Measurements from ENCODE around the gene FPR1.

Gene FPR1, protein sequence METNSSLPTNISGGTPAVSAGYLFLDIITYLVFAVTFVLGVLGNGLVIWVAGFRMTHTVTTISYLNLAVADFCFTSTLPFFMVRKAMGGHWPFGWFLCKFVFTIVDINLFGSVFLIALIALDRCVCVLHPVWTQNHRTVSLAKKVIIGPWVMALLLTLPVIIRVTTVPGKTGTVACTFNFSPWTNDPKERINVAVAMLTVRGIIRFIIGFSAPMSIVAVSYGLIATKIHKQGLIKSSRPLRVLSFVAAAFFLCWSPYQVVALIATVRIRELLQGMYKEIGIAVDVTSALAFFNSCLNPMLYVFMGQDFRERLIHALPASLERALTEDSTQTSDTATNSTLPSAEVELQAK

DNA sequence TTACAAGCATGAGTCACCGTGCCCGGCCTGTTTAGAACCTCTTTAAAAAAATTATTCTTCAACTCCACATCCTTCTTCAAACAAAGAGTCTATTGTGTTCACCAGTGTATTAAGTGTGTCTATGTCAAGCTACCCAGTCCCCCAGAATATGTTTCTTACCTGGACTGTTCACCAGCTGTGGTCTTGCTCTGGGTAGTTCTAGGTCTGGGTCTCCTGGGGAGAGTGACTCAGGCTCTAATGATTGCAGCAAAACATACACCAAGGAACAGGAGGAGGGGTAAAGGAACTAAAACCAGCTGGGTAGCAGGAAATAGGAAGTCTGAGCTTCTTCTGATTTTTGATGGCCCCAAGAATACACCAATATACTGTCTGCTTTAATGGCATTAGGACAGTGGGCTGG, at the start of gene FPR1:
Gene FPR1, minus strand, starts transcription at position 224 of the 400 bp plus-strand sequence. CDS start 4,884 bp downstream, outside the sequence.
- DNase-seq, result no peak

DNA sequence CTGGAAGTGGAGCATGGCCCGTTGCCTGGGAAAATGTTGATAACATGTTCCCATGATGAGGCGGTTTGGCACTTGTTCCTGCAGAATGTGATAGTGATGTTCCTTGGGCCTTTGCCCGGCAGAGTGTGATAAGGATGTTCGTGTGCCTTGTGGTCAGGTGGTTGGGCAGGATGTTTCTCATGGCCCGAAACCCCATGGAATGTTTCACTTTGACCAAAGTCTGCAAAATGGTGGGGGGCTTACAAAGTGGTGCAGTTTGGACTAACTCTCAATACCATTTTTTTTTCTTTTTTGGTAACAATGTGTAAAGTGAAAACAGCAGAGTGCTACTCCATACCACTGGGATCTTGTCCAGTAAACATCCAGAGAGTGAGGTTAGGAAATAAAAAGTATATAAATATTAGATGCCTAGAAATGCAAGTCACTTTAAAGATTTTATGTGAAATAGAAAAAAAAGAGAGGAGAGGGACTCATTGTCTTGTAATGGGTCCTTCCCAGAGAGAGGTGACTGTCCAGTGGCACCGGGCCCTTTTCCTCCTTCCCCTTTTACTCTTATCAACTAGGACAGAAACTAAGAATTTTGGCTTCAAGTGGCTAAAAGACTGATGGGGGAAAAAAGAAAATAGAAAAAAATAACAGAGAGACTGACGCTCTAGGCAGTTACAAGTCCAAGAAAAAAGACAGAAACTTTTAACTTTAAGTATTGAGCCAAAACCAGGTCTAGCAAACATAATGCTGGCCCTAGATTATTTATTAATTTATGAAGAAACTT, 49.0 kb upstream of the FPR1 start:
- no peak for DNase-seq

DNA sequence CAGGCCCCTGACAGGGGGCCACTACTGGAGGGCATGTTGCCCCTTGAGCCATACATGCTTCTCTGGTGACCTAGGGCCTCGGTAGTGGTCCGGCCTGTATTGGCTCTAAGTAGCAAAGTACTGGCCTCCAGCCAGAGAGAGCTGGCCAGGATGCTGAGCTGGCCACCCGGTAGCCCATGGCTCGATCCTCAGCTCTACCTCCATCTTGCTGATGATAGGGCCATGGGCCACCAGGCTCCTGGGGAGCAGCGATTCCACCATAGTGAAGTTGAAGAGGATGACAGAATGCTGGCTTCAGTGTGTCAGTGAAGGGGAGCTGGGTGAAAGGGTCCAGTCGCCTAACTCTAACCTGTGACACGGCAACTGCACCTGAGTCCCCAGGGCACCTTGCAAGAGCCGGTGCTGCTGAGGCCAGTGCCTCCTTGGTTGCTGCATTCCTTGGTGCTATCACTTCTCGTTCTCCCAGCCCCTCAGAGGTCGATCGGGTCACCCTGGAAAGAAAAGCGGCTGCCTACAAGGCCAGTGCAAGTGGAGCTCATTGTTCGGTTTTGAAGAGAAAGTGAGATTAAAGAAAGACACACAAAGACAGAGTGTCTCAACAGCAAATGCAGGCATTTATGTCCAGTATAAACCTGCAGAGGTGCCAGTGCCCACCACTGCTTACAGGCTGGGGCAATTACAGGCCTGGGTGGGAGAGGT, 48.2 kb upstream of the FPR1 start:
- no peak for DNase-seq

DNA sequence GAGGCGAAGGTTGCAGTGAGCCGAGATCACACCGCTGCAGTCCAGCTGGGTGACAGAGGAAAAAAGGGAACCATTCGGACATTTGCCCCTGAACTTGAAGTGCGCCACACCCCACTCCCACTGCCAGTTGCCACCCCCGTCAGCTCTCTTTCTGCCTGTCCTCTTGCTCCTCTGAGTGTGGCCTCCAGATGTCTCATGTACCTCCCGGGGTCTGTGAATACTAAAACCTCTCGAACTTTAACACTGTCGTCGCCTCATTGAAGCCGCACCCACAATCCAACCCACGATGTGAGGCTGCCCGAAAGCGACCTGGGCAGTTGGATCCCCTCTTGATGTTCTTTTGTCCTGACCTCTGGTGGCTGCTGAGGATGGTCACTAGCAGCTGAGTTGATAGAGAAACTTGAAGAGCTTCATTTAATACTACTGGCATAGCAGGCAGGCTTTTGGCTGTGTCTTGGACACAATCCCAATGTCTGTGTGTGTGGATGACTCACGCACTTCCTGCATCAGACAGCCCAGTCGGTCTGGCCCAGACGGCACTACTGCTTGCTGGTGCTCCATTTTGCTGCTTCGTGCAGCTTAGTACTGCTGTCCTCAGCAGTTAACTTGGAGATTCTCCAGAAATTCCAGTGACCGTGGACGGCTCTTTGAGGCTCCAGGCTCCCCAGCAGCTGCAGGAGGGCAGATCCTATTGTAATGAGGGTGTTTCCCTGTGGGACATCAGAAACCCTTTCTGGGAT, 47.5 kb upstream of the FPR1 start:
- no peak for DNase-seq

DNA sequence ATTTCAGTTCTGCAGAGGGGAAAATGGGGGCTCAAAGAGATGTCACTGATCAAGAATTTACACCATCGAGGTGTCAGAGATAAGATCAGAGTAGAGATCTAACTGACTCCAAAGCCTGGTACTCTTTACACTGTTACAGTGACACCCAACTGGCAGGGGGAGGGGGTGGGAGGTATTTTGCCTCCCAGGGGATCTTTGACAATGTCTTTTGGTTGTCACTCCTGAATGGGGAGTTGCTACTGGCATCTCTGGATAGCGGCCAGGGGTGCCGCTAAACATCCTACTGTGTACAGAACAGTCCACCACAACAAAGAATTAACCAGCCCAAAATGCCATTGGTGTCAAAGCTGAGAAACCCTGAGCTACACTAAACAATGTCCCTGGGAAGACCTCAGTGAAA, 46.4 kb upstream of the FPR1 start:
- no peak for DNase-seq

DNA sequence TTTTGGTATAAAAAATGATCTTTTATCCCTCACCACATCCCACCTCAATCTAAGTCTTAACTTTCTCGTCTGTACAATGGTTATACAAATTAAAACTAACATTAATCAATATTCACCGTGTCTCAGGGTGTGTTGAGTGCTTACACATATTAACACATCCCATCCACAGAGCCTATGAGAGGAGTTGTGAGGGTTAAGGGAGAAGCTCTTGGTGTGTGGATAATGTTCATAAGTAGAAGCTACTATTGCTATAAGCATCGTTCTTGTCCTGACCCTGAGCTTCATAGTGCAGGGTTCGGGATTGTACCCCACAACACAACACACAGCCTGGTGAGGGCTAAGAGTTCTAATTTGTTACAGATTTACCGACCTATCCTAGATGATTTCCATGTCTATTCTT, 45.8 kb upstream of the FPR1 start:
- no peak for DNase-seq

DNA sequence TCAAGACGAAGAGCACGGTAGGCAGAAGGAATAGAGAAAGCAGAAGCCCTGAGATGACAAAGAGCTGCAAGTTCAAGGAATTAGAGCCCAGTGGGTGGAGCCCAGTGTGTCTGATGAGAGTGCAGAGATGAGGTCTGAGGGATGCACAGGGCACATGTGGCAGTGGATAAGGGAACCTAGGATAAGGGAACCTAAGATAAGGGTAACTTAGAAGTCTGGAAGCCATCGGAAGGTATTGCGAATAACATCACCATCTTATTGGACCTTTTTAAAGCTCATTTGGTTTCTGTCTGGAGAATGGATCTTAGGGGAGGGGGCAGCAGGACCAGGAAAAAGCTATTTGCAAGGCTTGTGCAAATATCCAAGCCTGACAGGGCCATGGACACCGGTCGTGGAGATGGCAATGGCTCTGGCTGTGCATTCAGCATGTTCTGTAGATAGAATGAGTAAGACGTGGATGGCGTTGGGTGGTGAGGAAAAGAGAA, 44.6 kb upstream of the FPR1 start:
- no peak for DNase-seq

DNA sequence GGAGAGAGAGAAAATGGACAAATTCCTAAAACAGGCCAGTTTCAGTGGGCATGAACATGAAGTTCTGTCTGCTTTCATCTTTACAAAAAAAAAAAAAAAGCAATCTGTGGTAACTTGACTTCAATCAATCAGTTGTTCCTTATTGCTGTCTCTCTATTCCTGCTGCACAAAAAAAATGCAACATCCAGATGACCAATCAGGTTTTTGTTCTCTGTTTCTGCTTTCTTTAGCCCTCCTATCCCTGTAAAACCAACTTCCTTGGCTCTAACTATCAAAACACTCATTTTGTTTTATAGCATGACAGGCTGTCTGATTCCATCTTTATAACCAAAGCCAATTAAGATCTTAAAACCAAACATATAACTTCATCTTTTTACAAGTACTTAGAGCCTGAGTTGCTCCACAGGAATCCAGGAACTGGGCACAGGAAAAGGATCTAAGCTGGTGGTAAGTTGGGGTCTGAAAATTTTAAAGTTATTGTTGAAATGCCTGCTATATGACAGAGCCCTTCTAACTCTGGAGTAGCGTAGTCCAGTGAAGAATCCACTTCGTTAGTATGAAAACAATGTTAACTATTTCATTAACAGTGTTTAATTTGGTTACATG, 43.3 kb upstream of the FPR1 start, which contains the start of gene FPR3:
Gene FPR3, plus strand, starts transcription at position 273 of the 606 bp plus-strand sequence. CDS start 28,592 bp downstream, outside the sequence.
- no peak for DNase-seq

DNA sequence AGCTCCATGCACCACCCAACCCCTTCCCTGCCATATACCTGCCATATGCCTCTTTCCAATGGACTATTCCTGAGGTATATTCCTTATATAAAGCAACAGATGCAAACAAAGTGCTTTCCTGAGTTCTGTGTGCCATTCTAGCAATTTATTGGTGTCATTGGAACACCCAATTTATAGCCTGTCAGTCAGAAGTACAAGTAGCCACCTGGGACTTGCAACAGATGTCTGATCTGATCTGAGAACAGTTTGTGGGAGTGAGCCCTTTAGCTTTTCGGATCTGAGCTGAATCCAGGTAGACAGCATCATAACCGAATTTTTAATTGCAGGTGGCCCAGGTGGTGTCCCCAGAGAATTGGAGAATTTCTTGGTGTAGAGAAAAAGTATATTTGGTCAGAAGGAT, 42.3 kb upstream of the FPR1 start:
- DNase-seq, result no peak

DNA sequence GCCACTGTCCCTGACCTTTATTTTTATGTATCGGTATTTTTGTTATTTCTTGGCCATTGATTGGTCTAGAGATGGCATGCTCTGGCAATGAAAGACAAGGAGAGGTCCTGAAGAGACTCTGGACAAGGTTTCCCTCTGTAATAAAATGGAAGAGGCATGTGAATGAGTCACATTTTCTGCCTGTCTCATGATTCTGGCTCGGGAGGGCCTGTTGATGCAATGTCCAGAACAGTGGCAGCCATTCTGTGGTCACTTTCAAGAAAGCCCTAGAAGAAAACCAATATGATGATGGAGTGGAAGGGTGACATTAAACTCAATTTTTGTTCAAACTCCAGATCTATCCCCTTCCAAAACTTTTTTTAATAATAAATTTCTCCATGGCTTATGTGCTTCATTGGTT, 41.3 kb upstream of the FPR1 start:
- DNase-seq, result no peak

DNA sequence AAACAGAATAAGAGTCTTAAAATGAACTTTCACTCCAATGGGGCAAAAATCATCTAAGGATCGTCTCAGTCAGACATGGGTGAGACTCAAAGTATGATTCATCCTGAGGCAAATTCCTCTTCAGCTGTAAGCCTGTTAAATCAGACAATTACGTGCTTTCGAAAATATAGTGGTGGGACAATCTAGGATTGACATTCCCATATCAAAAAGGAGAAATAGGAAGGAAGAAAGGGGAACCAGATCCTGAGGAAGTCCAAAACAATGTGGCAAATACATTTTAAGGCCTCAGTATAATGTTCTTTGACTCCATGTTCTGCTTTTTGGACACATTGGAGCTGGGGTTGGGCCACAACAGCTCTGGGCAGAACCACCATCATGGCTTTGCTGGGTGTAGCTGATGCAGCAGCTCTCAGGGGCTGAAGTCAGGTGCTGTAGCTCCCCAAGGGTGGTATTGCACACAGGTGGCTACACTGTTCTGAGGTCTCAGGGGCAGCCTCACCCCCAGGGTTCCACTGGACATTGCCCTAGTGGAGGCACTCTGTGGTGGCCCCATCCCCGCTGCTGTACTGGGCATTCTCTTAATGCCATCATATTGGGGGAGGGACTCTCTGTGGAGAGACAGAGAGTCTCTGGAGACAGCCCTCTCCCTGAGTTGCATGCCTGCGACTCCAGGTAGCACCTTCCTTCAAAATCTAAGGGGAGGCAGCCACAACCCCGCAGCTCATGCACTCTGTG, 37.5 kb upstream of the FPR1 start:
- DNase-seq, result no peak

DNA sequence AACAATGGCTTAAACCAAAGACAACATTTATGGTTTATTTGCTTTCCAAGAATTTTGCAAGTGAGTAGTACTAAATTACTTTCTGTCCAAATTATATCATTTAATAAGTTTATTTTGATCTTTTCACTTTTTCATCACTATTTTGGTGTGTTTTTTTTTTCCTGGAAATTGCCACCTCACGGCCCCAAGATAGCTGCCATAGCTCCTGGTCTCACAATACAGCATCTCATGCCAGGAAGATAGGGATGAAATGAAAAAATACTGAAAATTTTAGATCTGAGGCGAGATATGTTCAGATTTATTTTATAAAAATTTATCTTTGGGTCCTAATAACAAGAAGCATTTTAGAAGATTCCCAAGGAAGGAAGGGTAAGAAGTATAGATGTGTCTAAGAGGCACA, 36.4 kb upstream of the FPR1 start:
- DNase-seq, result no peak

DNA sequence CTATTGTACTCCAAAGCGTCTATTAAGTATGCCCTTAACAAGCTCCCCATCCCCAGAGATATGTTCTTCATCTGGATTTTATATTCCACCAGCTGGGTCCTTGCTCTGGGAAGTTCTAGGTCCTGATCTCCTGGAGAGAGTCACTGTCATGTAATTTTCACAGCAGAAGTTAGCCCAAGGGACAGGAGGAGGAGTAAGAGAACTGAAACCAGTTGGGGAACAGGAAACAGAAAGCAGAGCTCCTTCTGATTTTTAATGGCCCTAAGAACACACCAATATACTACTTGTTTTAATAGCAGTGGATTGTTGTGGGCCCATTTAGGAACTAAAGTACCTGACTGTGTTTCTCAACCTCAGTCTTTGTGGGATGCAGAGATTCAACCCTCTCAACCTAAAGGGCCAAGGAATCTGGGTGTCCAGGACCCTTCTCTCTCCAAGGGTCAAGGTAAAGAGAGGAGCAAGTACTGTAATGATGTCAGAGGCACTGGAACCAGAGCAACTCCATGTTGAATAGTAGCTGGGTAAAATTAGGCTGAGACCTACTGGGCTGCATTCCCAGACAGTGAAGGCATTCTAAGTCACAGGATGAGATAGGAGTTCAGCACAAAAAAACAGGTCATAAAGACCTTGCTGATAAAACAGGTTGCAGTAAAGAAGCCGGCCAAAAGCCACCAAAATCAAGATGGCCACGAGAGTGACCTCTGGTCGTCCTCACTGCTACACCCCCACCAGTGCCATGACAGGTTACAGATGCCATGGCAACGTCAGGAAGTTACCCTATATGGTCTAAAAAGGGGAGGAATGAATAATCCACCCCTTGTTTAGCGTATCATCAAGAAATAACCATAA, 35.2 kb upstream of the FPR1 start:
- no peak for DNase-seq

DNA sequence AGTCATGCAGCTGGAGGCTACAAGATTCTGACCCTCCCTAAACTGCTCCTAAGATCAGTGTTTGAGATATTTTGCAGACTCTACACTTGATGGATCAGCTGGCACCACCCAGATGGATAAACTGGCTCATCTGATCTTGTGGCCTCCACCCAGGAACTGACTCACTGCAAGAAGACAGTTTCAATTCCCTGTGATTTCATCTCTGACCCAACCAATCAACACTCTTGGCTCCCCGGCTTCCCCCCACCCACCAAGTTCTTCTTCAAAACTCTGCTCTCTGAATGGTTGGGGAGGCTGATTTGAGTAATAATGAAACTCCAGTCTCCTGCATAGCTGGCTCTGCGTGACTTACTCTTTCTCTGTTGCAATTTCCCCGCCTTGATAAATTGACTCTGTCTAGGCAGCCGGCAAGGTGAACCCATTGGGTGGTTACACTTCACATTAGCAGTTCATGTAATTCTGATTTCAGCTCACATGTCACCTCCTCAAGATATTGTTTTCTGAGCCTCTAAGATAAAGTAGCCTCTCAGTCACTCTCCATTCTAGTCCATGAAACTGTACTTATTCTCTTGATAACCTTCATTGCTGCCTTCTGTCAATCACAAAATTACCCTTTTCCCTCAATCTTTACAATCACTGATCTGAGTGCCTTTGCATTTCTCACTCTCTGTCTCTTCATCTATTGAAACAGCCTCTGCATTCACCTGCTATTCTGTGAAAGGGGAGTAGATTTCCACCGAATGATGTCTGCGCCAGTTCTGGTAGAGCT, 33.4 kb upstream of the FPR1 start:
- no peak for DNase-seq

DNA sequence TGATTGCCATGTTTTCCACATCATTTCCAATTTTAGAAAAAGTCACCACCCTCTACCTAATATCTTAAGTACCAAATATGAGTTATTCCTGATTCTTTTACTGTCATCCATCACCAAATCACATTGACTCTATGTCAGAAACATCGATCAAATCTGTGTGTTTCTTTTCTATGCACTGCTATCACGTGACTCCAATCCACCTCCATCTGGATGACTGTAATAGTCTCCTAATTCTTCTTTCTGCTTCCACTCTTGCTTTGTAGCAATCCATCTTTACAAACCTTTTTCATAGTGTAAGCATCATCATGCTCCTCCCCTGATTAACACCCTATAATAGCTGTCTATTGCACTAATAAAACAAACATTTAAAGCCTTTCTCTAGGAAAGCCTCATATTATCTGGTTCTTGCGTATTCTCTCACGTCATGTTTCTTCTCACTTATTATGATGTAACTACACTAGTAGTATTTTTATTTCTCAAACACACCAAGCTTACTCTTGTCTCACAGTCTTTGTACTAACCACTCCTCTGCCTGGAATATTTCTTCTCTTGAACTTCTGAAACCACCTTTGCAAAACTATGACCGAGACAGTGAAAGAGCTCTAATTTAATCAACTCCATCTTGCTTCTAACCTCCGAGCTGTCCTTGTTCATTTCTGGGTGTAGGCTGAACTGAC, 32.6 kb upstream of the FPR1 start:
- DNase-seq, result no peak

DNA sequence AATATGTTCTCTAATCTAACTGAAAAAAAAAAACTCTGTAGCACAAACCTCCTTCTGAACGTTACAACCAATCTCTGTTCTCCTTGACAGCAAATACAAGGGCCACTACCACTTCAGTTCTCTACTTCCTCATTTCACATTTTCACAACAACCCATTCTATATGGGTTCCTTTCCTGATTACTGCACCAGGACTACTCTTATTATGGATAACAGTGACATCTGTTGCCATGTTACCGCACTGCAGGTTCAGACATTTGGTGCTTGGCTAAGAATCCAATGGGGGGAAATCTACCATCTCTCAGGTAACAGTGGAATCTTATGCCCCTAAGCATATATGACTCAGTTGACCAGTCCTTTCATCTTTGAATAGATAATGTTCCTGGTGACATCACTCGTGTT, 31.7 kb upstream of the FPR1 start:
- DNase-seq, result no peak

DNA sequence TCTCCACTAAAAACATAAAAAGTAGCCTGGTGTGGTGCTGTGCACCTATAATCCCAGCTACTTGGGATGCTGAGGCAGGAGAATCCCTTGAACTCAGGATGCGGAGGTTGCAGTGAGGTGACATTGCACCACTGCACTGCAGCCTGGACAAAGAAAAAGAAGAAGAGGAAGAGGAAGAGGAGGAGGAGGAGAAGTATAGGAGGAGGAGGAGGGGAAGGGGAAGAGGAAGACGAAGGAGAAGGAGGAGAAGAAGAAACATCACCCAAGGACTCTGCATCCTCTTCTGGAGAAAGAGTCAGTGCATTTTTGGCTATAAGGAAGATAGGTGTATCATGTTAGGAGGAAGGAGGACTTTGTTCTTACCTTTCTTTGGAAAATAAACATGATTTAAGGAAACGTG, 30.3 kb upstream of the FPR1 start:
- no peak for DNase-seq

DNA sequence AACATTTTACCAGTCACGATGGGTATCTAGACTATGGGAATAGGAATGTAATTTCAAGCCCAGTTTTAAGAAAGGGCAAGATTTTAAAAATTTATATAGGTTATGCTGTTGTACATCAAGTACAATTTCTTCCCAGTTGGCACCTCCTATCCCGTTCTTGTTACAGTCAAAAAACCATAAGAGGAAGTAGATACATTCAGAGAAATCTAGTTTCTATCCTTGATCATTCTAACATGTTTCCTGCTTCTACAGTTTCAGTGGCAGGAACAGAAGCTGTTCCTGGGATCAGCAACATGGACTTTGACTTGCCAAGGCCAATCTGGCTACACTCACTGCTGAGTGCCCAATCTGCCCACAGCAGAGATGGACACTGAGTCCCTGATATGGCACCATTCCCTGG, 28.6 kb upstream of the FPR1 start:
- no peak for DNase-seq

DNA sequence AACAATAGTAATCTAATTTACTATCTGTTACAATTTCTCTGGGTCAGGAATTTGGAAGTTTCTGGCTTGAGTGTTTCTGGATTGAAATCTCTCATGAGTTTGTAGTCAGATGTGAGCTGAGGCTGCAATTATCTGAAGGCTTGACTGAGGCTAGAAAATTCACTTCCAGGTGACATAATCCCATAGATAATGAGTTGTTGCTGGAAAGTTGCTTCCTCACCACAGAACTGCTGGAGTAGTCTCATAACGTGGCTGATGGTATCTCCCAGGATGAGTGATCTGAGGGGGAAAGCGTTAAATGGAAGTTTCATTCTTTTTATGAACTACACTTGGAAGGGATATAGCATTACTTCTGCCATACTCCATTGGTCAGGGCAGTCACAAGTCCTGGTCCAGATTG, 28.0 kb upstream of the FPR1 start:
- no peak for DNase-seq

All from activated gamma-delta T cell treated with Interleukin-2 at 50 U/mL for 16 hours (primary cell).